ENCODE measurements around the gene CCDC120. TPM values are rescaled to one million over a fixed set of nuclear protein-coding genes. Genes with fewer than 3 reads are reported as not detected.
A peak's percentile ranks its signal among the peaks of the same experiment; 100 is the strongest.

The CCDC120 gene
- total RNA-seq, 4 donors from 2014 or later: 11.7 to 40.3 (median 22.6) TPM

DNA sequence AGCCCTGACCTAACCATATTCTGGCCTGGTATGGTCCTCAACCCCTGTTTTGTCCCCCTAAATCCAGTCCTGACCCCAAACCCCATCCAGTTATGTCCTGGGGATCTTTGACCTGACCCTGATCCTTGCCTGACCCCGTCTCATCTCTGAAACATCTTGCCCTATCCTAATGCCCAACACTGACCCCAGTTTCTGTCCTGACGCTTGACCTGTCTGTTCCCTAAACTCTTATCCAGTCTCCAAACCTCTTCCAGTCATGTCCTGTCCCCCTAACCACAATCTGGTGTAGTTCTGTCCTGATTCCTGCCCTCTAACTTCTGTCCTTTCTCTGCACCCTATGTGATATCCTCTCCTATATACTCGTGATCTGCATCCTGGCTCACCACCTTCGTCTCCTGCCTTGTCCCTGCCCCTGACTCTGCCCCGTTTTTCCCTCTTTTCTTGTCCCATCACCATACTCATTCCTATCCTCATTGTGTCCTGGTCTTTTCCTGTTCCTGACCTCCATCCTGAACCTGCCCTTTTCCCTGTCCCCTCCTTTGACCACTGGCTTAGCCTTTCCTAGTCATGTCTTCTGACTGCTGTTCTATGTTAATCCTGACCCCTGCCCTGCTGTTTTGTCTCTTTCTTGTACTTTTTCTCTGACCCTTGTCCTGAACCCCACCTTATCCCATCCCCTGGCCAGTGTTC is 4.6 kb upstream of the CCDC120 start:
- intact Hi-C loops (cut with DNase I): no loop called here
- H3K9me3 ChIP-seq: no peaks in the 10 kb centered on the region
- TF ChIP-seq CTCF (IDR thresholded peaks at IDR 0.05) (no peak), POLR2A (IDR thresholded peaks at IDR 0.05) (no peak)
- no peaks in the 10 kb centered on the region for H3K36me3 ChIP-seq
- DNase-seq: no peak
- no peaks in the 10 kb centered on the region for H3K27me3 ChIP-seq
- H3K4me3 ChIP-seq: peak overlapping the region; percentile 56 to 71 (median 61)
- H3K4me1 ChIP-seq: peaks cover 0 to 15% (median 0%) of the 10 kb centered on the region in 3 donors
- WGBS, 2 donors: 68 to 80% methylated on average over 5 of the region's 5 CpGs
- peak overlapping the region; percentile 84 to 91 (median 86) for H3K27ac ChIP-seq

DNA sequence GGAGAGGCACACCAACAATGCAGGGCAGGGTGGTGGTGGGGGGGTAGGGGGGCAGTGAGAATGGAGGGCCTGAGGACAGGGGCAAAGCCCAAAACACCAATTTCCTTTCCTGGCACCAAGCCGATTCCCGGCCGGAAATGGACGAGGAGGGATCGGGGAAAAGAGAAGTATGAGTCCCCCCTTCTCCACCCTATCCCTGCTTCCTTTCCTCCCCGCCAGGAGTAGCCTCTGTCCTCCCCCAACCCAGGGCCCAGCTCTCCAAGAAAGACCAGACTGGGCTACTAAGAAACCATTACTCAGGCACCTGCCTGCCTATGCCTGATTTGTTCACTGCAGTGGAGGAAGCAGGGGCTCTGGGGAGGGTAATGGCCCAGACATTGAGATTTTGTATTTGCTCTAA is 402 bp downstream of the CCDC120 start:
- intact Hi-C loops (cut with DNase I): no loop called here
- peak overlapping the region; percentile 44 to 65 (median 54) for H3K4me3 ChIP-seq
- no peaks in the 10 kb centered on the region for H3K27me3 ChIP-seq
- WGBS, 2 donors: 40 to 58% methylated on average over 1 to 6 of the region's 6 CpGs
- H3K4me1 ChIP-seq: peaks cover 0 to 16% (median 0%) of the 10 kb centered on the region in 3 donors
- H3K9me3 ChIP-seq: no peaks in the 10 kb centered on the region
- H3K27ac ChIP-seq: peak overlapping the region; percentile 87 to 91 (median 88)
- no peak for TF ChIP-seq POLR2A (IDR thresholded peaks at IDR 0.05)
- no peak for TF ChIP-seq CTCF (IDR thresholded peaks at IDR 0.05)
- H3K36me3 ChIP-seq: peaks cover 0 to 28% (median 0%) of the 10 kb centered on the region in 3 donors
- no peak for DNase-seq

GRCh38 chrX:49059681-49060085 is 884 bp downstream of the CCDC120 start:
- Histone ChIP-seq H3K4me3 (peak overlapping the region; percentile 44 to 65 (median 54)), H3K27me3 (no peaks in the 10 kb centered on the region), H3K4me1 (peaks cover 0 to 16% (median 0%) of the 10 kb centered on the region in 3 donors), H3K27ac (peak overlapping the region; percentile 87 to 91 (median 88)), H3K36me3 (peaks cover 0 to 33% (median 0%) of the 10 kb centered on the region in 3 donors), H3K9me3 (no peaks in the 10 kb centered on the region)
- no peak for TF ChIP-seq POLR2A (IDR thresholded peaks at IDR 0.05)
- no peak for TF ChIP-seq CTCF (IDR thresholded peaks at IDR 0.05)
- intact Hi-C loops (cut with DNase I): no loop called here
- WGBS, 2 donors: 57 to 63% methylated on average over 4 to 8 of the region's 10 CpGs
- DNase-seq: no peak

DNA sequence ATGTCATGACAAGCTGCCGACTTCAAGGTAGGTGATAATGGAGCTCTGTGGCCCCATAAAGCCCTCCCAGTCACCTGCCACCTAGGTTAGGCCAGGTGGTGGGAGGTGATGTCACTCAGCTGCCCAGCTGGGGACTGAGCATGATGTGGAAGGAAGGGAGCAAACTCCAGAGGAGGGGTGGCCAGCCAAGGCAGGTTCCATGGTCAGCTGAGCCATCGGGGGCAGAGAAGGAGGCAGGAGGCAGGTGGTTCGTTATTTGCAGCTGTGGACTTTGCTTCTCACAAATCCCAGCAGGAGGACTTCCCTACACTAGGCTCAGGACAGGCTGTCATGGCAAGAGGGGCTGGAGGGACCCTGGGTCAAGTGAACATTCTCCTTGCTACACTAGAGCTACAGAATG is 2.1 kb downstream of the CCDC120 start:
- Histone ChIP-seq H3K36me3 (peaks cover 0 to 45% (median 0%) of the 10 kb centered on the region in 3 donors), H3K4me1 (peaks cover 0 to 16% (median 0%) of the 10 kb centered on the region in 3 donors), H3K27ac (peak overlapping the region in 2 of 4 donors; percentile 88 to 89), H3K27me3 (no peaks in the 10 kb centered on the region), H3K4me3 (peak overlapping the region in 1 of 4 donors; percentile 57), H3K9me3 (no peaks in the 10 kb centered on the region)
- intact Hi-C loops (cut with DNase I): no loop called here
- 67 to 70% methylated on average over 1 to 2 of the region's 3 CpGs for WGBS, 2 donors
- TF ChIP-seq POLR2A (IDR thresholded peaks at IDR 0.05) (no peak), CTCF (IDR thresholded peaks at IDR 0.05) (no peak)
- no peak for DNase-seq

- no peak for DNase-seq
- H3K4me3 ChIP-seq: no peak overlapping the region
- peaks cover 0 to 16% (median 0%) of the 10 kb centered on the region in 3 donors for H3K4me1 ChIP-seq
- intact Hi-C loops (cut with DNase I): no loop called here
- H3K27me3 ChIP-seq: no peaks in the 10 kb centered on the region
- no peak overlapping the region for H3K27ac ChIP-seq
- H3K36me3 ChIP-seq: peaks cover 0 to 51% (median 0%) of the 10 kb centered on the region in 3 donors
- TF ChIP-seq CTCF (IDR thresholded peaks at IDR 0.05): no peak
- TF ChIP-seq POLR2A (IDR thresholded peaks at IDR 0.05): no peak
- 84 to 93% methylated on average over 6 to 7 of the region's 7 CpGs for WGBS, 2 donors
- no peaks in the 10 kb centered on the region for H3K9me3 ChIP-seq
Measured at GRCh38 chrX:49061490-49061889, 2.7 kb downstream of the CCDC120 start.
